Loucy (cell line): Measurements from ENCODE around the gene PPP1R14C.

ENCODE experiments used
- EZH2phosphoT487 ChIP-seq: fragments of 200-600 bp; IDR thresholded peaks from 2 replicates; pipeline ENCODE4 v1.6.1; 2018; ENCODE audit warnings: antibody characterized with exemption, mild to moderate bottlenecking, moderate library complexity, borderline replicate concordance
- TF ChIP-seq, protein P1 (sequence below): fragments of 200-600 bp; sonication (generic); conservative IDR thresholded peaks from 2 replicates; pipeline ENCODE4 v1.5.1; 2014; ENCODE audit warnings: mild to moderate bottlenecking, antibody characterized with exemption, low read length

DNA sequence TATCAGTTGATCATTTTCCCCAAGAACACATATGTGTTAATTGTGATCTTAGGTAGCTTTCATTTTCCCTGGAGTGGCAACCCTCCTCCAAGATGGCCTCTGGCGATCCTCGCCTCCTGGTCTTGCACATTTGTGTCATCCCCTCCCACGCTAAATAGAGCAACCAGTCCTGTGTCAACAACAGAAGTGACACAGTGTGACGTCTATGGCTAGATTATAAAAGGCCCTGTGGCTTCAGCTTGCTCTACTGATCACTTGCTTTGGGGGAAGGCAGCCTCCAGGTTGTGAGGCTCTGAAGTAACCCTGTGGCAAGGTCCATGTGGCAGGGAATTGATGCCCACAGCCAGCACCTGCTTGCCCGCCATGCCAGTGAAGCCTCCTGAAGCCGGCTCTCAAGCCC lies 30.6 kb upstream of the PPP1R14C start:
- TF ChIP-seq, protein P1, sequence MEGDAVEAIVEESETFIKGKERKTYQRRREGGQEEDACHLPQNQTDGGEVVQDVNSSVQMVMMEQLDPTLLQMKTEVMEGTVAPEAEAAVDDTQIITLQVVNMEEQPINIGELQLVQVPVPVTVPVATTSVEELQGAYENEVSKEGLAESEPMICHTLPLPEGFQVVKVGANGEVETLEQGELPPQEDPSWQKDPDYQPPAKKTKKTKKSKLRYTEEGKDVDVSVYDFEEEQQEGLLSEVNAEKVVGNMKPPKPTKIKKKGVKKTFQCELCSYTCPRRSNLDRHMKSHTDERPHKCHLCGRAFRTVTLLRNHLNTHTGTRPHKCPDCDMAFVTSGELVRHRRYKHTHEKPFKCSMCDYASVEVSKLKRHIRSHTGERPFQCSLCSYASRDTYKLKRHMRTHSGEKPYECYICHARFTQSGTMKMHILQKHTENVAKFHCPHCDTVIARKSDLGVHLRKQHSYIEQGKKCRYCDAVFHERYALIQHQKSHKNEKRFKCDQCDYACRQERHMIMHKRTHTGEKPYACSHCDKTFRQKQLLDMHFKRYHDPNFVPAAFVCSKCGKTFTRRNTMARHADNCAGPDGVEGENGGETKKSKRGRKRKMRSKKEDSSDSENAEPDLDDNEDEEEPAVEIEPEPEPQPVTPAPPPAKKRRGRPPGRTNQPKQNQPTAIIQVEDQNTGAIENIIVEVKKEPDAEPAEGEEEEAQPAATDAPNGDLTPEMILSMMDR: no peak
- no peak for TF ChIP-seq EZH2phosphoT487
